CD4-positive, CD25-positive, alpha-beta regulatory T cell (primary cell): ENCODE measurements around the gene SLFN14. TPM values are rescaled to one million over a fixed set of nuclear protein-coding genes. Genes with fewer than 3 reads are reported as not detected.
"Not testable (repeated sequence)": the region's sequence is repeated elsewhere in the genome, so short reads cannot be mapped to it uniquely, and the experiment has no call there.

Experiments
- ATAC-seq, 2 donors: fragments of 150-1000 bp; cut with Tn5 transposase; one replicate each; pipeline ENCODE4 v1.10.0; 2021; ENCODE audit warnings: low read depth in 2 of 2, moderate number of reproducible peaks in 2 of 2, moderate library complexity in 1 of 2
- DNase-seq, 3 donors: peaks; one replicate each; pipeline versions ENCODE4 v3.0.0 to v3.0.0-alpha.2; 2012 to 2022; ENCODE audit warnings: mixed read lengths in 1 of 3
- H3K27ac ChIP-seq: one replicate; pipeline ENCODE4 v1.7.0; 2013; ENCODE audit warnings: mild to moderate bottlenecking, low read length; ENCODE audit not compliant: insufficient read depth, poor library complexity, severe bottlenecking
- H3K27me3 ChIP-seq: one replicate; pipeline ENCODE4 v1.7.0; 2013; ENCODE audit warnings: low read length; ENCODE audit not compliant: control insufficient read depth, insufficient read depth
- H3K36me3 ChIP-seq: one replicate; pipeline ENCODE4 v1.7.0; 2013; ENCODE audit warnings: mild to moderate bottlenecking, low read length, moderate library complexity; ENCODE audit not compliant: control insufficient read depth, insufficient read depth
- H3K4me1 ChIP-seq: 2 replicates; pipeline ENCODE4 v1.7.0; 2013; ENCODE audit warnings: mild to moderate bottlenecking, low read length; ENCODE audit not compliant: insufficient read depth, control insufficient read depth, poor library complexity, severe bottlenecking
- H3K4me3 ChIP-seq: one replicate; pipeline ENCODE4 v1.7.0; 2013; ENCODE audit warnings: low read depth, mild to moderate bottlenecking, low read length, moderate library complexity
- H3K9me3 ChIP-seq, 2 experiments: 1 replicate in 1 of 2; 2 replicates in 1 of 2; pipeline ENCODE4 v1.7.0; 2013; ENCODE audit warnings: low read length in 2 of 2, mild to moderate bottlenecking in 1 of 2, moderate library complexity in 1 of 2; ENCODE audit not compliant: control insufficient read depth in 2 of 2
- H3K27ac Mint-ChIP-seq, 3 donors: one replicate each; pipeline ENCODE4 v1.8.0; 2020 to 2022; ENCODE audit warnings: mild to moderate bottlenecking in 3 of 3, mixed read lengths in 3 of 3, moderate library complexity in 2 of 3
- H3K27me3 Mint-ChIP-seq: one replicate; pipeline ENCODE4 v1.8.0; 2022; ENCODE audit warnings: mild to moderate bottlenecking, mixed read lengths
- H3K36me3 Mint-ChIP-seq: one replicate; pipeline ENCODE4 v1.8.0; 2020; ENCODE audit warnings: mixed read lengths
- H3K4me1 Mint-ChIP-seq, 4 donors: one replicate each; pipeline ENCODE4 v1.8.0; 2020 to 2022; ENCODE audit warnings: mixed read lengths in 4 of 4, mild to moderate bottlenecking in 1 of 4
- H3K4me3 Mint-ChIP-seq, 4 donors: one replicate each; pipeline ENCODE4 v1.8.0; 2020 to 2022; ENCODE audit warnings: mild to moderate bottlenecking in 4 of 4, mixed read lengths in 4 of 4, moderate library complexity in 3 of 4
- H3K9me3 Mint-ChIP-seq, 7 donors: one replicate each; pipeline ENCODE4 v1.8.0; 2020 to 2022; ENCODE audit warnings: mixed read lengths in 7 of 7, mild to moderate bottlenecking in 3 of 7, moderate library complexity in 2 of 7
- polyA plus RNA-seq, 4 donors: library from polyadenylated mRNA; unstranded; fragments of 300-500 nt; fragmentation: Illumina TruSeq; gene quantifications; one replicate each; pipeline ENCODE4 v1.2.3, GENCODE V29; 2021
- total RNA-seq: library from RNA; stranded (reverse); gene quantifications from one replicate; pipeline ENCODE4 v1.2.3, GENCODE V29; 2022

SLFN14 gene
- total and polyA plus RNA-seq, 5 donors from 2014 or later: 0.17 to 0.57 TPM; not detected in 3

- DNase-seq (peak; percentile 86 to 96 (median 90)), ATAC-seq (peak; percentile 99 to 100)
- peaks cover 7% of the 10 kb centered on the region for H3K27me3 Mint-ChIP-seq
- H3K4me1 Mint-ChIP-seq: peaks cover 17 to 32% (median 23%) of the 10 kb centered on the region in 4 donors
- H3K36me3 Mint-ChIP-seq: peaks cover 6% of the 10 kb centered on the region
- Histone ChIP-seq H3K9me3 (no peaks in the 10 kb centered on the region), H3K27me3 (no peaks in the 10 kb centered on the region), H3K36me3 (peaks cover 11% of the 10 kb centered on the region), H3K4me3 (peak within 1 kb of the TSS; percentile 94), H3K4me1 (peaks cover 23% of the 10 kb centered on the region), H3K27ac (peak within 1 kb of the TSS; percentile 95)
- H3K27ac Mint-ChIP-seq: peak within 1 kb of the TSS; percentile 100
- H3K9me3 Mint-ChIP-seq: peaks cover 0 to 1% (median 0%) of the 10 kb centered on the region in 7 donors
- H3K4me3 Mint-ChIP-seq: peak within 1 kb of the TSS; percentile 92 to 100 (median 96)
These were observed 17.7 kb upstream of the SLFN14 start, which contains the start of gene PEX12 for GRCh38 chr17:35578197-35578928. TSS of gene PEX12 (minus strand) at chr17:35578571. CDS start at chr17:35578021, 550 bp downstream.

- peak overlapping the region; percentile 100 for H3K27ac Mint-ChIP-seq
- peaks cover 0 to 1% (median 0%) of the 10 kb centered on the region in 7 donors for H3K9me3 Mint-ChIP-seq
- H3K4me3 Mint-ChIP-seq: peak overlapping the region; percentile 92 to 100 (median 96)
- Histone ChIP-seq H3K9me3 (no peaks in the 10 kb centered on the region), H3K27me3 (no peaks in the 10 kb centered on the region), H3K4me1 (peaks cover 23% of the 10 kb centered on the region), H3K27ac (peak overlapping the region; percentile 95), H3K4me3 (peak overlapping the region; percentile 94), H3K36me3 (peaks cover 11% of the 10 kb centered on the region)
- no peak for DNase-seq
- peaks cover 7% of the 10 kb centered on the region for H3K27me3 Mint-ChIP-seq
- peaks cover 17 to 32% (median 23%) of the 10 kb centered on the region in 4 donors for H3K4me1 Mint-ChIP-seq
- peaks cover 6% of the 10 kb centered on the region for H3K36me3 Mint-ChIP-seq
- no peak for ATAC-seq
These were observed 17.2 kb upstream of the SLFN14 start for GRCh38 chr17:35577830-35578196.

GRCh38 chr17:35575759-35576158, 15.1 kb upstream of the SLFN14 start:
- Histone ChIP-seq H3K27ac (no peak overlapping the region), H3K27me3 (no peaks in the 10 kb centered on the region), H3K4me1 (peaks cover 23% of the 10 kb centered on the region), H3K4me3 (no peak overlapping the region), H3K36me3 (peaks cover 11% of the 10 kb centered on the region), H3K9me3 (no peaks in the 10 kb centered on the region)
- Mint-ChIP-seq H3K9me3 (no peaks in the 10 kb centered on the region), H3K27ac (peak overlapping the region in 2 of 3 donors; percentile 78 to 100), H3K4me3 (peak overlapping the region; percentile 42 to 92 (median 65)), H3K4me1 (peaks cover 17 to 39% (median 24%) of the 10 kb centered on the region in 4 donors), H3K27me3 (peaks cover 7% of the 10 kb centered on the region), H3K36me3 (peaks cover 6% of the 10 kb centered on the region)
- ATAC-seq (no peak), DNase-seq (no peak)

- no peak for DNase-seq
- Mint-ChIP-seq H3K36me3 (peaks cover 4% of the 10 kb centered on the region), H3K4me3 (peak overlapping the region; percentile 71 to 98 (median 91)), H3K27me3 (peaks cover 4% of the 10 kb centered on the region), H3K4me1 (peaks cover 10 to 37% (median 25%) of the 10 kb centered on the region in 4 donors), H3K27ac (peak overlapping the region in 1 of 3 donors; percentile 27), H3K9me3 (no peaks in the 10 kb centered on the region)
- no peaks in the 10 kb centered on the region for H3K27me3 ChIP-seq
- H3K4me3 ChIP-seq: peak overlapping the region; percentile 38
- H3K36me3 ChIP-seq: no peaks in the 10 kb centered on the region
- peaks cover 14% of the 10 kb centered on the region for H3K4me1 ChIP-seq
- ATAC-seq: no peak
- no peaks in the 10 kb centered on the region for H3K9me3 ChIP-seq
- H3K27ac ChIP-seq: no peak overlapping the region
These were observed 8.8 kb upstream of the SLFN14 start for GRCh38 chr17:35569405-35569804.

- Mint-ChIP-seq H3K4me1 (peaks cover 10 to 37% (median 25%) of the 10 kb centered on the region in 4 donors), H3K36me3 (peaks cover 4% of the 10 kb centered on the region), H3K9me3 (no peaks in the 10 kb centered on the region), H3K4me3 (peak overlapping the region; percentile 94 to 98 (median 94)), H3K27me3 (peaks cover 13% of the 10 kb centered on the region), H3K27ac (peak overlapping the region; percentile 96 to 98 (median 97))
- Histone ChIP-seq H3K9me3 (no peaks in the 10 kb centered on the region), H3K4me3 (peak overlapping the region; percentile 97), H3K4me1 (peaks cover 14% of the 10 kb centered on the region), H3K27me3 (peaks cover 3% of the 10 kb centered on the region), H3K27ac (peak overlapping the region; percentile 78), H3K36me3 (no peaks in the 10 kb centered on the region)
- ATAC-seq: peak in 1 of 2 donors; percentile 14
- peak in 2 of 3 donors; percentile 21 to 57 for DNase-seq
These were observed 7.9 kb upstream of the SLFN14 start for GRCh38 chr17:35568561-35568960.

- peaks cover 10 to 37% (median 25%) of the 10 kb centered on the region in 4 donors for H3K4me1 Mint-ChIP-seq
- peak overlapping the region; percentile 9 to 64 (median 62) for H3K27ac Mint-ChIP-seq
- peak overlapping the region; percentile 75 to 94 (median 77) for H3K4me3 Mint-ChIP-seq
- Histone ChIP-seq H3K36me3 (no peaks in the 10 kb centered on the region), H3K9me3 (no peaks in the 10 kb centered on the region), H3K27ac (no peak overlapping the region), H3K4me1 (peaks cover 14% of the 10 kb centered on the region), H3K27me3 (peaks cover 3% of the 10 kb centered on the region), H3K4me3 (no peak overlapping the region)
- peaks cover 20% of the 10 kb centered on the region for H3K27me3 Mint-ChIP-seq
- peaks cover 4% of the 10 kb centered on the region for H3K36me3 Mint-ChIP-seq
- no peaks in the 10 kb centered on the region for H3K9me3 Mint-ChIP-seq
- ATAC-seq (no peak), DNase-seq (no peak)
These were observed 6.3 kb upstream of the SLFN14 start for GRCh38 chr17:35566968-35567367.

- H3K27ac Mint-ChIP-seq, H3K4me1 Mint-ChIP-seq, H3K4me1 ChIP-seq, ATAC-seq, H3K27me3 ChIP-seq, H3K36me3 Mint-ChIP-seq, H3K4me3 ChIP-seq, H3K9me3 Mint-ChIP-seq, H3K9me3 ChIP-seq, H3K36me3 ChIP-seq, DNase-seq, H3K27ac ChIP-seq: not testable (repeated sequence)
- Mint-ChIP-seq H3K27me3 (peaks cover 36% of the 10 kb centered on the region), H3K4me3 (peak overlapping the region in 1 of 4 donors; percentile 22)
These were observed 2.6 kb upstream of the SLFN14 start for GRCh38 chr17:35563181-35563580.
